Measurements from ENCODE around the gene RAB11FIP5.
A peak's percentile ranks its signal among the peaks of the same experiment; 100 is the strongest.

RAB11FIP5 gene

DNA sequence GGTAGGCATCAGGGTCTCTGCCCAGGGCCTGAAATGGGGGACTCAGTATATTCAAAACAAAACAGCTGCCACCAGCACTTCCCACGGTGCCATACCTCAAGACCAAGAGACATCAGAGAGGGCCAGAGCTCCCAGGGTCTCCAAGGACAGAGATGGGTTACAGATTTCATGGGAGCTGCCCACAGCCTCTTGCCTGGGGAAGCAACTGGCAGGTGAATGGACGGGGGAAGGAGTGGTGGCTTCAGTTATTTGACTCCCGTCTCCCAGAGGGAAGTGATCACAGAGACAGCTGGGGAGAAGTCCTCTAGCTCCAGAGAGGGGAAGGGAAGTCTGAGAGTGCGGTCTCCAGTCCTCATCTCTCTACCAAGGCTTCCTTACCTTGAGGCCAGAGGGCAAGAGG, 25.4 kb downstream of the RAB11FIP5 start:
- no peak for DNase-seq (ENCODE audit: low spot score)

DNA sequence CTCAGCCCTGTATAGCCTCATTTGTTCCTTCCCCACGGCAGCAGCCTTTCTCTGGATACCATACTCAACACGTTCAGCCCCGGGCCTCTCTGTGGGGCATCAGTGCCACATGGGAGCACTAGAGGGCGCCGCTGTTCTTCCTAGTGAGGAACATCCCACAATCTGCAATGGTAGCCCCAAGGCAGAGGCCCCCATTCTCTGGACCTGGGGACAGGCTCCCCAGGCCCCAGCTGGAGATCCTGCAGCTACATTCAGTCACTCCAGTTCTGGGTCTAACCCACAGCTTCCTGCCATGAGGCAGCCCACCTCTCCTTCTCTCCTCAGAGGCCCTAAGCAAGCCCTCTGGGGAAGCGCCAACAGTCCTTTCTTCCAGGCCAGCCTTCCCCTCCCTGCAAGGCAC, 27.1 kb downstream of the RAB11FIP5 start:
- peak; percentile 69 for DNase-seq (ENCODE audit: low spot score)

DNA sequence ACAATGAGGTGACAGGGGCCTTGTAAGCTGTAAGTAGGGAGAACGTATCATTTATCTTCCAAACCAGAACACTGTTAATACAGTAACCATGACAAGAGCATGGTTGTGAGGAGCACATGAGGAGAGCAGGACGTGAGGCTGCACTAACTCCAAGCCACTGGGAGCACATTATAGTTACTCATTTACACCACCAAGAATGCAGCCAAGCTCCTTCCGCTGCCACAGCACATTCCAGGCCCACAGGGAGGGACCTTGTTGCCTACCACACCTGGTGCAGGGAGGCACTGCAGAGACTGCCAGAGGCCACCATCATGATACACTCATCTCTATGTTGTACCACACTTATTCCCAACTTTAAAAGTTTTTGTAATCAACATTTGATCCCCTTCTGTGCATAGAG, 27.8 kb downstream of the RAB11FIP5 start:
- DNase-seq (ENCODE audit: low spot score) = no peak

- DNase-seq (ENCODE audit: low spot score) = no peak
These were observed 28.6 kb downstream of the RAB11FIP5 start for GRCh38 chr2:73083886-73084800.

DNA sequence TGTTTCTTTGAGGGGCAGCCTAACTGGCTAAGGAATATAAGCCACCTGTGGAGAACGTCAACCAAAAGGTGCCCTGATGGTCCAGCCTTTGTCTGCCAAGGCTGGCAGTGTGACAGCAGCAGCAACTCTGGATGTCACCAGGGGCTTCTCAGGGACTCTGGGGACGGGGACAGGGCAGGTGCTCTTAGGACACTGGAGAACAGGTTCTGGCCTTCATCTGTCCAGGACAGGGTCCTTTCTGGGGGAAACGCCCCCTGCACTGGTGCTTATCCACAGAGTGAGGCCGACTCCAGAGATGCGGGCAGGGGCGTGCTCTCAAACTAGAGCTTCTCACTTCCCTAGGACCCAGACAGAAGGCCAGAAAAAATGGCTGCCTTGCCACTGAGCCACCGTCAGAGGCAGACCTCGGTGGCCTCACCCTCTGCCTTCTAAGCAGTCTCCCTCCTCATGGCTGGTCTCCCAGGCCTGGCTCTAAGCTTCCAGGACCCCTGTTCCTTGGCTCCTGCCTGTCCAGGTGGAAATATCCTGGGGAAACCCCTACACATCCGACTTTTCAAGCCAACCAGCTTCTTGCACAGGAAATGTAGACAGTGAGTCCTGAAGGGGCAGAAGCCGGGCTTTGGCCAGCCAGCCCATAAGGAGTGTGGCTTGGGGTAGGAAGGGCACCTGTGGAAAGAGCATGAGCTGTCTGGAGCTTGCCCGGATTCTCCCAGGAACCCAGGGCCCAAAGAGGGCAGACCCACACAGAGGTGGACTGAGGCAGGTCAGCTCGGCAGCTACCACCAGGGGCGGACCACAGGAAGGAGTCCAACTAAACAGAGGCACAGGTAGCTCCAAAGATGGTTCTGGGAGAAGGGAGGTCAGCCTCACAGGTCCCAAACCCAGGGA, 30.0 kb downstream of the RAB11FIP5 start:
- DNase-seq (ENCODE audit: low spot score) = no peak

DNA sequence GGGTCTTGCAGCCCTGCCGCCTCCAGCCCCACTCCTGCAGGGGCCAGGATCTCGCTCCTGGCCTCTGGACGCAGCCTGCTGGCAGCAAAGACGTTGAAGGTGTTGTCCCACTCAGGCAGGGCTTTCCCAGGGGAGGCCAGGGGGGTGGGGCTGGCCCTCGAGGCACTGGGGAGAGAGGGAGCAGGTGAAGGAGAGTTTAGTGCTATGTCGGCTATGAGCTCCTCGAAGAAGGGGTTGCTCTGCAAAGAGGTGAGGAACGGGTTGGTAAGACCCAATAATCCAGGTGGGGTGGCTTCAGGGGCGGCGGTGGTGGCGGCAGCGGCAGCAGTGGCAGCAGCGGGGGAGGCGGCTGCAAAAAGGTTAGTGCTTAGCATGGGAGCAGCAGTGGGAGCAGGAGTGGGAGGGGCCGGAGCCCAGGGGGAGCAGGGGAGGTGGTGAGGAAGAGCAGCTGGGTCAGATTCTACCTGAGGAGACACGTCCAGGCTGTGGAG, 31.5 kb downstream of the RAB11FIP5 start:
- no peak for DNase-seq (ENCODE audit: low spot score)

DNA sequence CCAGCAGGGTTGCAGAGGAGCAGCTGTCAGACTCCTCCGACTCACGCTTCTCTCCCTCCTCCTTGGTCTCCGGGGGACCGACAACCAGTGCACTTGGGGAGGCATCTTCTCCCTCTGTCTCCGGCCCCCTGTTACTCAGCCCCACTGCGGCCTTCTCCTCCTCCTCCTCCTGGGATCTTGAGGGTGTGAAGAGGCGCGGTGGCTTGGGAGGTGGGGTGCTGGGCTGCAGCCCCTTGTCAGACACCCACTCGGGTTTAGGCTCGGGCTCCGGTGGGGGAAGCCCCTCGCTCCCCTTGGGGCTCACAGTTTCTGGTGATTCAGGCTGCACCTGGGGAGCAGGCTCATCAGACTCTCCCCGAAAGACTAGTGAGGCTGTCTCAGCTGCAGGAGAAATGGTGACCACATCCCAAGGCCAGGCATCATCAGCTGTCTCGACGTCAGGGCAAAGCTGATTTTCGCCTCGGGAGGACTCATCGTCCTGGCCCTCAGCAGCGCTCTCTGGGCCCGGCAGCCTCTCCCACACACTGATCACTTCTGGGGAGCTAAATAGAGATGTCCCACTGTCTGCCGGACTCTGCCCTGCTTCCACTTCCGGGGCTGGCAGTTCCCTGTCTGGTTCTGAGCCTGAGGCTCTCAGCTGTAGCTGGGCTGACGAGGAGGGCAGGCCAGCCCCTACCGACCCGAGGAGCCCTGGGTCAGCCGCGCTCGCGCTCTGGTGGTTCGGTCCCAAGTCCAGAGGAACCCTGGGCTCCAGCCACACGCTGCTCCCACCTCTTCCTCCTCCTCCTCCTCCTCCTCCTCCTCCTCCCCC, 32.2 kb downstream of the RAB11FIP5 start:
- no peak for DNase-seq (ENCODE audit: low spot score)

GRCh38 chr2:73079636-73080035, 33.1 kb downstream of the RAB11FIP5 start:
- DNase-seq (ENCODE audit: low spot score) = no peak

GRCh38 chr2:73078457-73079411, 34.0 kb downstream of the RAB11FIP5 start:
- no peak for DNase-seq (ENCODE audit: low spot score)

- DNase-seq (ENCODE audit: low spot score) = no peak
These were observed 35.3 kb downstream of the RAB11FIP5 start for GRCh38 chr2:73077424-73077795.

GRCh38 chr2:73076701-73077423, 35.9 kb downstream of the RAB11FIP5 start:
- DNase-seq (ENCODE audit: low spot score) = no peak

DNA sequence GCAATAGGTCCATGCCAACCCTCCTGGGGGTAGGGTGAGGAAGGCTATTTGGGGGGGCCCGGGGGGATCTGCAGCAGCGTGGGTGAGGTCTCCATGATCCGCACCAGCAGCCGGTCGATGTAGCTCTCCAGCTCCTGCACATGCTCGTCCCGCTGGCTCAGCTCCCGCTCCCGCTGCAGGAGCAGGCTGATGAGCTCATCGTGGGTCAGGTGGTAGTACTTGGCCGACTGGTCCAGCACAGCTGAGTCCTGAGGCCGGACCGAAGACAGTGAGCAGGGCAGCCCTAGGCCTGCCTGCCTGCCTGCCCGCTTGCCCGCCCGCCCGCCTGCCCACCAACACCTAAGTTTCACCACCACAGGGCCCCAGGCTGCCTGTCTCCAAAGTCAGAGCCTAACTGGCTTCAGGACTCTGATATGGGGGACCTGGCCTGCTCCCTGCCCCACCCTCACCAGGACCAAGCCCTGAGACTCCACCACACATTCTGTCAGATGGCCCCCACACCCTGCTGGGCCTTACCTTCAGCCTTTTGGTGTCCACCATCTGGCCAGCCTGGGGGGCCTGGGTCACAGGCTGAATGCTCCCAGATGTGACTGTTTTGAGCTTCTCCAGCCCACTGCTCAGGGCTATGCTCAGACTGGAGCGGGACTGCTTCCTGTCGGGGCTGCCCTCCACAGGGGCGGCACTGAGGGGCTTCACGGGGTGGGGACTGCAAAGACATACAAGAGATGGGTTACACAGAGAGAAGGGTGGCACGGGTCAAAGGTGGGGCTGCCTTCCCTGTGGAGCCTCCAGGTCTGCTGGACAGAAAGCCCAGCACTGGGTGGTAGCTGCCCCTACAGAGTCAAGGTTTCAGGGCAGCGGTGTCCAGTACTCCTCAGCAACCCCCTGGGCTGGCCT, 37.0 kb downstream of the RAB11FIP5 start:
- DNase-seq (ENCODE audit: low spot score) = no peak

GRCh38 chr2:73074110-73075069, 38.4 kb downstream of the RAB11FIP5 start:
- DNase-seq (ENCODE audit: low spot score) = no peak

- peak; percentile 13 for DNase-seq (ENCODE audit: low spot score)
These were observed 40.3 kb downstream of the RAB11FIP5 start for GRCh38 chr2:73072416-73072815.

DNA sequence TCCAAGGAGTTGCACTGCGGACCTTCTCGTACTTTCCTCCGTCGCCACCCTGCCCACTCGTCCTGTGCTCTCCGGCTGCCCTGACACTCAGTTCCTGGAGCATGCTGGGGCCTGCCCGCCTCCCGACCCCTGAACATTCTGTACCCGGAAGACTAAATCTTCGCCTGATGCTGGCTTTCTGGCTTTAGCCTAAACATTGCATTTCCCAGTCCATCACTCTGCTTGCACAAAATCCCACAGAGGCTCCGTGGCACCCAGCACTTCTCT, 40.7 kb downstream of the RAB11FIP5 start:
- peak; percentile 16 for DNase-seq (ENCODE audit: low spot score)

DNA sequence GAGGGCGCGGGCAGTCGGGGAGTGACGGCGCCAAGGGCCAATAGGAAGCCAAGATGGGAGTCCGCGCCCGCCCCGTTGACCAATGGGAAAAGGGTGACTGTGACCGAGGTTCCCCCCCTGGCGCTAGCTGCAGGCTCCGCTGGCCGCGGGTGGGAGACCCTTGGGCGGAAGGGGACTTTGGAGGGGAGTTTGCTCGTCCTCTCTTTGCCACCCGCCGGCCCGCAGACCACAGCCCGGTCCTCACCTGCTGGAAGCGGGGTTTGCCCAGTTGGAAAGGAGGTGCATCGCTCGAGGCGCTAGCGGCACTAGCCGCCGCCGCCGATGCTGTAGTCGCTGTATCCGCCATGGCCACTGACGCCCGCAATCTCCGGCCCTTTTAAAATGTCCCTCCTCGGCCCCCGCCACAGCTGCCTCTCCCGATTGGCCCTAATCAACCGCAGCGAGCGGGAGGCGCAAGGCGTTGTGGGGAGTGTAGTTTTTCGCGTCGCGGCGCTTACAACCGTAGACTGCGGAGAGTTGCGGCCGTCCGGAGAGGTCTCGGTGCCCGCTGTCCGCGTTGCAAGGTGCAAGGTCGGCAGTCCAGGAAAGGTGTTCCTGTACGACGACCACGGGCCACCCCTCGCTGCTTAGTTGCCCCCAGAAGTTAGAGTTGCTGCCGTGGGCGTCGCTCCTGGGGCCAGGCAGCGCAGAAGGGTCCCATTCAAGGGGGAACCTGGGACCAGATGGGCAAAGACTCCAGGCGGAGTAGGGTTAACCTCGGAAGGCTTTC, 41.2 kb downstream of the RAB11FIP5 start, which contains the start of gene SFXN5:
Gene SFXN5, minus strand, starts transcription at position 353 of the 769 bp plus-strand sequence. Its CDS starts 7 bp downstream, at position 346.
- peak; percentile 95 for DNase-seq (ENCODE audit: low spot score)
